GM18858 (cell line): Measurements from ENCODE around the gene OVCH1.
"Not testable (repeated sequence)": the region's sequence is repeated elsewhere in the genome, so short reads cannot be mapped to it uniquely, and the experiment has no call there.

Experiments used
- ATAC-seq: cut with Tn5 transposase; IDR thresholded peaks from one replicate; pipeline ENCODE4 v1.9.1; 2021; ENCODE audit not compliant: unreplicated experiment

OVCH1 gene

DNA sequence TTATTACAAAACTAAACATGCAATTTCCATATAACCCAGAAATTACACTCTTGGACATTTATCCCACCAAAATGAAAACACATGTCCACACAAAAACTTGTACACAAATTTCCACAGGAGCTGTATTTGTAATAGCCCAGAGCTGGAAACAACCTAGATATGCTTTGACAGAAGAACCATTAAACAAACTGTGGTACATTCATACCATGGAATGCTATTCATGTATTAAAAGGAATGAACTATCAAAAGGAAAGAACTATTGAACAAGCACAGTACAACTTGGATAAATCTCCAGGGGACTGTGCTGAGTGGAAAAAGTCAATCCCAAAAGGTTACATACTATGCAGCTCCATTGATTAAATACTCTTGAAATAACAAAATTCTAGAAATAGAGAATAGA lies 80.7 kb downstream of the OVCH1 start:
- no peak for ATAC-seq

DNA sequence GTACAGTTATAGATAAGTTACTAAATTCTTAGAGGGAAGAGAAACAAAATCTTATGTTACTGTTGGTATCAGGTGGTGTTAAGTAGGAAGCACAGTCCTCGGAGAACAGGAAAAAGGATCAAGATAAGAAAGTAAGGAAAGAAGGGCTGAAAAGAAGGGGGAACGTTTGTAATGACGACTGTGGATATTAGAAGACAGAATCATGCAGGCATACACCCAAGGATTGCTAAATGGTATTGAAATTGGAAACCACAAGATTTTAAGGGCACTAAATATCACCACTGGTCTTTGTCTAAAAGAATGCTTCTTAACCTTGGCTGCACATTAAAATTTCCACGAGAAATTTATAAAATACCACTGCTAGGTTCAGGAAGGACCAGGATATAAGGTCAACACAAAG lies 82.4 kb downstream of the OVCH1 start:
- ATAC-seq = no peak

DNA sequence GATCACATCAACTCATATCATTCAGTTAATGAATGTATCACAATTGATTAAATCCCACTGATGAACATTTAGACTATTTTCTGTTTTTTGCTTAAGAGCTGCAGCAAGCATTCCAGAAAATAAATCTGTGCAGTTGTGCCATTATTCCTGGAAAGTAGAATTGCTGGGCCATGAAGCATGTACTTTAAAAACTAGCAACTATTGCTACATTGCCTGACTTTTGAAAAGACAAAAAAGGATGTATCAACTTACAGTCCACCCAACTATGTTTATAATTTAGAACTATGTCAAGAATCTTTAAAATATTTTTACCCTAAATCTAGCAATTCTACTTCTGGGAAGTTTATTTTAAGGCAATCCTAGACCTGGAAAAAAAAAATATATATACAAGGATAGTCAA lies 83.1 kb downstream of the OVCH1 start:
- no peak for ATAC-seq

DNA sequence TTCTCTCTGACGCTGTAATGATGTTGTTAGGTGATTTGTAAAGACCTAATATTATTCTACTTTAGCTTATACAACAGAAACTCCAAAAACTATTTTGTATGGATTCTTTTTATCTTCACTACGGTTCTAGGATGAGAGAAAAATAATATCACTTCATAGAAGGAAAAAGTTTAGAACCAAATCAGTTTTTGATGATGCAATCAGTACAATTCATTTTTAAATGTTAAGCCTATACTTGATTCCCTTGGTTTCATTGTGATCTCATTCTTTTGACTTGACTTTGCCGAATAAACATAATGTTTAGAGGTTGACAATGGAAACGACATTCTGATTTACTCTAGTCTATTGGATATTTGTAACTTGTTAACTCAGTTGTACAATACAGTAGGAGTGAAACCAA lies 91.9 kb downstream of the OVCH1 start:
- no peak for ATAC-seq

DNA sequence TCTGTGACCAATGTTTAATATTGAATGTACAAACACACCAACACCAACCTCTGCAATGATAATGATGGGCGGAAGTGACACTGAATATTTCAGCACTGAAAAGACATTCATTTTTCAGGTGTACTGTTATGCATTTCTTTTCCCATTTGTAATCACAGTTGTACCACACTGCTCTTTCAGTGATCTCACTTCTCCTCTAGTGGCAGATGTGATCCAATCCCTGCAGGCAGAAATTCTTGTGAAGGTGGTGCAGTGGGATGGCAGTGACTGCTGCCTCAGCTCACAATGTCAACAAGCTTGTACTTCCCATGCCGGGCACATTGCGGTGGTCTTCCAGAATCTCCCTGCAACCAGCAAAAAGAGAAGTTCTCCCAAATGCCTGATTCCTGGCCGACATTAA lies 93.5 kb downstream of the OVCH1 start:
- ATAC-seq = no peak

DNA sequence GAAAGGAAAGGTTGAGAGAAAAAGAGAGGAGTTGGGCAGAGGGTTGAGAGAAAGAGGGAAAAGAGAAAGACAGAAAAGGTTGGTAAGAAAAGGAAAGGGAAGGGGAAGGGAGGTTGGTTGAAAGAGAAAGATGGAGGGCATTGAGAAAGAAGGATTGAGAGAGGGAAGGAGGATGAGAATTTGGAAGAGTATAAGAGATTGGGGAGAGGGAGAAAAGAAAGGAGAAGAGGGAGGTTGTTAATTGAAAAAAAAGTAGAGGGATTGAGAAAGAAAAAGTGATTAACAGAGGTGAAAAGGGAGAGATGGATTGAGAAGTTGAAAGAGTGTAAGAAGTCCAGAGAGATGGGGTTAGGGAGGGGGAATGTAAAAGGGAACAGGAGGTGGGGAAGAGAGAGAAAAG lies 95.0 kb downstream of the OVCH1 start:
- ATAC-seq = no peak

DNA sequence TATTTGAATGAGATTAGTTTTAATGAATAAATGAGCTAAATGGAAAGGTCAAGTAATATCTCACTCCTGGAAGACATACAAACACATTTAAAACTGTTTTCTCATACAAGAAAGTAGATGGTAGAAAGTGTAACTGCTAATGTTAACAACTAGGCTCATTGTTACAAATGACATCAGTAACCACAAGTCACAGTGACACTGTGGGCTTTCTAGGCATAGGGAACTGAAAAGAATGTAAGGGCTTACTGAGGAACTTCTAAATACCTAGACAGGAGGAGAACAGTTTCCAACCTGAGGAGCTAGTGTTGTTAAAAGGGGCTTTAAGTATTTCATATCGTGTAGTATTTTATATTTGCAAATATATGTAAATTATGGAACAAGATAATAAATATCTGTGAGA lies 99.0 kb downstream of the OVCH1 start:
- peak; percentile 65 for ATAC-seq

DNA sequence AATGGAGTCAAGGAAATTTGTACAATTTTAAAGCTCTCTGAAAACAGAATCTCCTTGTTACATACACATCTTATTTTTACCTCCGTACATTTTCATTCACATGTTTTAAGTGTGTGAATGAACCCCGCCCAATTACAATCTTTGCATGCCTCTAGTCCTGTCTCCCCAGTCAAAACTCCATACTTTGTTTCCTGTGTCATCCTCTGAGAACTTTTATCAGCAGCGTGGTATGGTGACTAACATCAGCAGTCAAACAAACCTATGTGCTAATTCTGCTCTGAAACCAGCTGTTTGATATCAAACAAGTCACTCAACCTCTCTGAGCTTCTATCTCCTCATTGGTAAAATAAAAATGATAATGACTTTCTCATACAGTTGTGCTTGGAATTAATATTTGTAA lies 100.7 kb downstream of the OVCH1 start:
- no peak for ATAC-seq

DNA sequence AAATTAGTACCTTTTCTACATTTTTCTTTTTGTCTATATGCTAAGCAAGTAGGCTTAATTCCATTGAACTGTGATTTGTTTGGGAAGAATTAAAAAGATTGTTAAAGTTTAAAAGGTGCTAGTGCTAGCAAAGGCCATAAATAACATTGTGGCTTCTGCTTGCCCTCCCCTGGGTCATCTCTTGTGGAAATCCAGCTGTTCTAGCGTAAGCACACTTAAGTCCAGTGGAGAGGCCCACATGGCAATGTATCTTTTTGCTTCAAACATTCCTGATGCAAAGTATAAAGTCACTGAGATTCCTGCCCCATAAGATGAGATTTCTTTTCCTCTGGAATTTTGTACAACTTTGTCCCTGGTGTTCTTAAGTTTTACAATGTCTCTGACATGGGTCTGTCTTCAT lies 102.1 kb downstream of the OVCH1 start:
- ATAC-seq = no peak

DNA sequence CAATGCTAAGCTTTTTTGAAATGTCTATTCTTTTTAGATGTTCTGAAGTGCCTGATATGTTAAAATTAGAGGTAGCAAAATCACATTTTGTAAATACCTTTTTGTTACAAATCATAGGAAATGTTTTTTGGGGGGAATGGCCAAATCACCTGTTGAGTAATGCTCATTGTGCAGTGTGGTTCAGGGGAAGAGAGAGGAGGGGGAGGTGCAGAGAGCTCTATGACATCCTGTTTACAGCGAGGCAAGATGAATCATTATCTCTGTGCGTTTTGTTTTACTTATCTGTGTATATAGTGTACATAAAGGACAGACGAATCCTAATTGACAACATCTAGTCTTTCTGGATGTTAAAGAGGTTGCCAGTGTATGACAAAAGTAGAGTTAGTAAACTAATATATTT lies 107.1 kb downstream of the OVCH1 start:
- ATAC-seq = not testable (repeated sequence)

DNA sequence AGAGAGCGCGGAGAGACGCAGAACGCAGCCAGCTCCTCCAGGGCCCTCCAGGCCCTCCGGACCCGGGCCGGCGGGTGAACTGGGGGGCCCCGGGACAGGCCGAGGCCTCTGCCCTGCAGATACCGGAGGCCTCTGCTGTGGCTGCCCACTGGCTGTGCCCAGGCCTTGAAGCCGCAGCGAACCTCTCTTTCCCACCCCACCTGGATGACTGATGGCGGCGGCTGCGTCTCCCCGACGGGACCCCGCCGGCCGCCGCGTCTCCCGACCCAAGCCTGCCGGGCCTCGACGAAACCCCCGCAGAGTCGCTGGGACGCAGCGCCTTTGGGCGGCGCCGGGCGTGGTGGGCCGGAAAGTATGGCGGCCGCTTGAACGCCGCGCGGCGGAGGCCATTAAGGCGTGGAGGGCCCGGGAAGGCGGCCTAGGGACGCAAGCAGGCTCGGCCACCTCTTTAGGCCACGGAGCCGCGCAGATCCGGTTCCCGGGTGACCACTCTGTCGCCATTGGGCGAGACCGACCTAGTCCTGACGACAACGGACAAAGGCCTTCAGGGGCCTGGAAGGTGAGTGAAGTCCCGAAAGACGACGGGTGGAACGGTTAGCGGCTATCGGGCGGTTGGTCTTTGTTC lies 108.1 kb downstream of the OVCH1 start:
- no peak for ATAC-seq

DNA sequence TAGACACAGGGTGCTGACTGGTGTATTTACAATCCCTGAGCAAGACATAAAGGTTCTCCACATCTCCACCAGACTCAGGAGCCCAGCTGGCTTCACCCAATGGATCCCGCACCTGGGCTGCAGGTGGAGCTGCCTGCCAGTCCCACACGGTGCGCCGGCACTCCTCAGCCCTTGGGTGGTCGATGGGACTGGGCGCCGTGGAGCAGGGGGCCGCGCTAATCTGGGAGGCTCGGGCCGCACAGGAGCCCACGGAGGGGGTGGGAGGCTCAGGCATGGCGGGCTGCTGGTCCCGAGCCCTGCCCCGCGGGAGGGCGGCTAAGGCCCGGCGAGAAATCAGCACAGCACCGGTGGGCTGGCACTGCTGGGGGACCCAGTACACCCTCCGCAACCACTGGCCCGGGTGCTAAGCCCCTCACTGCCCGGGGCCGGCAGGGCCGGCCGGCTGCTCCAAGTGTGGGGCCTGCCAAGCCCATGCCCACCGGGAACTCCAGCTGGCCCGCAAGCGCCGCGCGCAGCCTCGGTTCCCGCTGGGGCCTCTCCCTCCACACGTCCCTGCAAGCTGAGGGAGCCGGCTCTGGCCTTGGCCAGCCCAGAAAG lies 111.3 kb downstream of the OVCH1 start:
- ATAC-seq = not testable (repeated sequence)

DNA sequence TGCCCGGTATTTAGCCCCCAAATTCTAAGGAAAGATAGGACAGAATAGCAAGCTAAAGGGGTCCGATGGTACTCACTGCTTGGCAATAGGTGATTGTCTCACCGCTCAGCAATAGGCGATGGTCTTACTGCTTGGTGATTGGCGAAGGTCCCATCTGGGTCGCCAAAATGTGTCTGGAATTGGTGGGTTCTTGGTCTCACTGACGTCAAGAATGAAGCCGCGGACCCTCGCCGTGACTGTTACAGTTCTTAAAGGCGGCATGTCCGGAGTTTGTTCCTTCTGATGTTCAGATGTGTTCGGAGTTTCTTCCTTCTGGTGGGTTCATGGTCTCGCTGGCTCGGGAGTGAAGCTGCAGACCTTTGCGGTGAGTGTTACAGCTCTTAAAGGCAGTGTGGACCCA lies 112.3 kb downstream of the OVCH1 start:
- ATAC-seq = not testable (repeated sequence)

DNA sequence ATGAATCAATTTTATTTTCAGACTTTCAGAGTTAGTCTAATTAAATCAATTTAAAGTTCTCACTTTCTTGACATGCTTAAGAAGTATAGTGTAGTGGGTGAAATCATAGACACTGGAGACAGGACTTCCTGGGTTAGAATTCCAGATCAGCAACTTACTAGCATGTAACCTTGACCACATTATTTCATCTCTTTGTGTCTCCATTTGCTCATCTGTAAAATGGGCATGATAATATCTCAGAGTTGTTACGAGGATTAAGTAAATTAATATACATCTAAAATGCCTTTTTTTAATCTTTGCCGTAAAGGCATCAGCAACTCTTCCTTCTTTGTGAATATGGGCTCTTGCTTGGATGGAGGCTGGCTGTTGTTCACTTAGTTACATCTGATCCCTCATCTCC lies 115.2 kb downstream of the OVCH1 start:
- no peak for ATAC-seq

DNA sequence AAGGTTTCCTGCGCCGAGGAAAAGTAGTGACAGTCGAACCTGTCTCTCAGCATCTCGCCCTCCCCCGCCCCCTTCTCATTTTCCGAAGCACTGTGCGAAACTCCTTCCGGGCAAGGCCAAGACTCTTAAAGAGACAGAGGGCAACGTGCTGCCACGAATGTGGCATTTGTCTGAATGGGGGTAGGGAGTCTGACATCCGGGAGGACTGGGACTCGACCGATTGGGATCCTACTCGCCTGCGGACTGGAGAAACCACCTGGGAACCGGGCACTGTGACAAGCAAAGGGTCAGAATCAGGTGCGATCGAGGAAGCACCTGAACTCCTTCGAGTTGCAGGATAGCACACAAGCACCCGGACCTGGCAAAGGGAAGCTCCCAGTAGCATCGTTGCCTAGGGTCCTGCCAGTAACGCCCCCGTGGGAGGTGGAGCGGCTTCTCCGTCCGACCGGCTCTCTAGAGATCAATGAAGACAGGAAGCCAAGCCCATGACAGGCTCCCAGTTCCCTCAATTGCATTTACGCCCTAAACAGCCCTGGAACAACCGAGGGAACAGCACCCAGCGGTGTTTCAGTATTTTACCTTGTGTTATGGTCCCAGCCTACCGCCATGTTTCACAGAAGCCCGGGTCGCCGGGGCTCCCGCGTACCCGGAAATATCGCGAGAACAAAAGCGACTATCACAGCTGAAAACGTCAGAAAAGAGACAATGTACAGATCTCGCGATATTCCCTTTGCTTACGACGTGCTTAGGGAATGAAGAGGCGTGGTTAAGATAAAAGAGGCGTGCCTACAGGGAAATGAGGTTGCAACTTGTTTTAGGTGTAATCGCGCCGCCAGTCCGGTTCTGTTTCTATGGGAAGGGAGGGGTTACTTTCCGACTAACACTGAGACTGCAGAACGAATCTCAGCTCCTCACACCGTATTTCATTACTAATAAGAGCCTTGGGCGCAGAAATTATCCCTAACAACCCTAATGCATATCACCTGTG lies 116.7 kb downstream of the OVCH1 start, which contains the start of gene ERGIC2:
Gene ERGIC2, minus strand, starts transcription at position 637 of the 988 bp plus-strand sequence. CDS start 9,539 bp downstream, outside the sequence.
- ATAC-seq = peak; percentile 99
